A549 (cell line): ENCODE data around the gene CUX1. TPM values are rescaled to one million over a fixed set of nuclear protein-coding genes. Genes with fewer than 3 reads are reported as not detected.
A peak's percentile ranks its signal among the peaks of the same experiment; 100 is the strongest.

Experiments
- ATAC-seq, 2 experiments: fragments of 200-7000 bp in 1 of 2; fragments of >200 bp in 1 of 2; cut with Nextera tagmentation in 1 of 2; cut with Tn5 transposase in 1 of 2; 3 replicates each; pipeline versions ENCODE4 v1.8.0 to v1.9.1; 2018 to 2020; ENCODE audit warnings: mild to moderate bottlenecking in 1 of 2, moderate library complexity in 1 of 2
- CTCF ChIA-PET: fragments of 300-600 bp; sonication (Branson Sonifier 250); formaldehyde crosslinking; extraction: SDS; loops from one replicate; lab custom pipeline; 2021; ENCODE audit warnings: antibody characterized with exemption, inconsistent platforms; lab: Yijun Ruan, JAX
- POLR2A ChIA-PET: fragments of 350-600 bp; formaldehyde crosslinking; extraction: SDS; loops from one replicate; lab custom pipeline; 2021; ENCODE audit warnings: antibody characterized with exemption, inconsistent platforms; lab: Yijun Ruan, JAX
- DNase-seq, 2 experiments: peaks; one replicate each; pipeline versions ENCODE4 v3.0.0 to v3.0.0-alpha.2; 2011 to 2016; ENCODE audit warnings: low read depth in 1 of 2, low spot score in 1 of 2
- FAIRE-seq: peaks from 2 replicates; lab custom pipeline; 2011; peaks lifted over from hg19 to GRCh38; lab: Jason Lieb, UNC
- H3K27ac ChIP-seq, 2 experiments: fragments of >200 bp; sonication (Bioruptor Twin); formaldehyde crosslinking; 3 replicates each; pipeline ENCODE4 v1.5.1; 2016 to 2017
- H3K4me1 ChIP-seq: fragments of >200 bp; sonication (Bioruptor Twin); formaldehyde crosslinking; 3 replicates; pipeline ENCODE4 v1.6.1; 2016
- H3K4me2 ChIP-seq: fragments of >200 bp; sonication (Bioruptor Twin); formaldehyde crosslinking; 3 replicates; pipeline ENCODE4 v1.6.1; 2016
- H3K4me3 ChIP-seq: fragments of >200 bp; sonication (Bioruptor Twin); formaldehyde crosslinking; 3 replicates; pipeline ENCODE4 v1.5.1; 2016
- H3K9me3 ChIP-seq: fragments of >200 bp; sonication (Bioruptor Twin); formaldehyde crosslinking; 3 replicates; pipeline ENCODE4 v1.6.1; 2016
- BCL3 ChIP-seq: fragments of >200 bp; sonication (Bioruptor Twin); formaldehyde crosslinking; IDR thresholded peaks from 3 replicates; pipeline ENCODE4 v1.6.1; 2016
- CBX2 ChIP-seq: fragments of 200-600 bp; sonication (generic); IDR thresholded peaks from 2 replicates; pipeline ENCODE4 v1.6.1; 2016; ENCODE audit warnings: low read depth, mild to moderate bottlenecking, borderline replicate concordance
- CEBPB ChIP-seq, 2 experiments: fragments of >200 bp in 1 of 2; sonication (Bioruptor Twin) in 1 of 2; formaldehyde crosslinking in 1 of 2; IDR thresholded peaks; 2 replicates each; pipeline ENCODE4 v1.6.1; 2012 to 2016
- CHD4 ChIP-seq: fragments of 200-600 bp; sonication (generic); IDR thresholded peaks from 2 replicates; pipeline ENCODE4 v1.6.1; 2016; ENCODE audit warnings: antibody characterized with exemption, mild to moderate bottlenecking, borderline replicate concordance
- EHMT2 ChIP-seq: fragments of 200-600 bp; sonication (generic); IDR thresholded peaks from 2 replicates; pipeline ENCODE4 v1.6.1; 2016; ENCODE audit warnings: antibody characterized with exemption, low read depth, mild to moderate bottlenecking, moderate library complexity
- ESRRA ChIP-seq: fragments of 150-350 bp; IDR thresholded peaks from 2 replicates; pipeline ENCODE4 v1.6.1; 2014; ENCODE audit warnings: mild to moderate bottlenecking, low read length, borderline replicate concordance
- FOXS1 ChIP-seq: fragments of 250-450 bp; sonication (Bioruptor Pico); IDR thresholded peaks from 2 replicates; pipeline ENCODE4 v1.5.0; 2020; ENCODE audit warnings: mild to moderate bottlenecking, moderate library complexity
- HDAC2 ChIP-seq: fragments of 200-600 bp; sonication (generic); IDR thresholded peaks from 2 replicates; pipeline ENCODE4 v1.6.1; 2016
- HEYL ChIP-seq: fragments of 250-450 bp; sonication (Bioruptor Pico); IDR thresholded peaks from 2 replicates; pipeline ENCODE4 v1.8.0; 2021; ENCODE audit warnings: mild to moderate bottlenecking, moderate library complexity
- HOXA7 ChIP-seq: fragments of 250-450 bp; sonication (Bioruptor Pico); IDR thresholded peaks from 2 replicates; pipeline ENCODE4 v1.5.0; 2020; ENCODE audit warnings: mild to moderate bottlenecking, moderate library complexity
- HOXB13 ChIP-seq: fragments of 250-450 bp; sonication (Bioruptor Pico); IDR thresholded peaks from 2 replicates; pipeline ENCODE4 v1.5.0; 2020; ENCODE audit warnings: low read depth, mild to moderate bottlenecking, moderate library complexity
- KDM1A ChIP-seq: fragments of 200-600 bp; sonication (generic); IDR thresholded peaks from 2 replicates; pipeline ENCODE4 v1.6.1; 2016; ENCODE audit warnings: low read depth, mild to moderate bottlenecking
- MAFK ChIP-seq: fragments of 450-650 bp; IDR thresholded peaks from 2 replicates; pipeline ENCODE4 v1.6.1; 2014; ENCODE audit not compliant: partially characterized antibody
- MAX ChIP-seq: IDR thresholded peaks from 2 replicates; pipeline ENCODE4 v1.6.1; 2012
- MYC ChIP-seq: IDR thresholded peaks from 2 replicates; pipeline ENCODE4 v1.6.1; 2012; ENCODE audit warnings: mild to moderate bottlenecking, inconsistent platforms, low read length, improper control_type of control experiment, borderline replicate concordance
- NFE2L2 ChIP-seq: fragments of 150-350 bp; conservative IDR thresholded peaks from 2 replicates; pipeline ENCODE4 v1.6.1; 2014; ENCODE audit warnings: low read length
- RCOR1 ChIP-seq: fragments of 150-350 bp; IDR thresholded peaks from 2 replicates; pipeline ENCODE4 v1.6.1; 2014; ENCODE audit warnings: antibody characterized with exemption, low read length, low read depth
- TFCP2L1 ChIP-seq: fragments of 250-450 bp; sonication (Bioruptor Pico); IDR thresholded peaks from 2 replicates; pipeline ENCODE4 v1.5.0; 2021; ENCODE audit warnings: mild to moderate bottlenecking
- TP53 ChIP-seq: fragments of 250-450 bp; sonication (Bioruptor Pico); IDR thresholded peaks from 2 replicates; pipeline ENCODE4 v1.5.0; 2021; ENCODE audit warnings: mild to moderate bottlenecking, moderate library complexity
- WGBS: methylation state at CpG from one replicate; pipeline ENCODE4 v1.1.6; 2017; ENCODE audit errors: missing lambda C conversion rate; 5-methylcytosine and 5-hydroxymethylcytosine counted together
- polyA plus RNA-seq, 4 experiments: library from polyadenylated mRNA; depleted of rRNA in 3 of 4; stranded (reverse); fragments of >200 nt; fragmentation: RNase III in 1 of 4; extraction: RNeasy Plus Mini Kit Qiagen cat#74134 plus additional on column Dnase treatment in 1 of 4; gene quantifications; 2 replicates in 3 of 4; 3 replicates in 1 of 4; pipeline ENCODE4 v1.2.3, GENCODE V29; 2011 to 2017
- TF ChIP-seq, protein P1 (sequence below): fragments of 450-650 bp; IDR thresholded peaks from 2 replicates; pipeline ENCODE4 v1.6.1; 2014; ENCODE audit warnings: antibody characterized with exemption
- TF ChIP-seq, protein P2 (sequence below): IDR thresholded peaks from 2 replicates; pipeline ENCODE4 v1.6.1; 2012
- TF ChIP-seq, protein P3 (sequence below): IDR thresholded peaks from 2 replicates; pipeline ENCODE4 v1.6.1; 2012; ENCODE audit warnings: low read depth, borderline replicate concordance

CUX1 gene
- polyA plus RNA-seq, 2 of the 4 experiments (the other 2 are of a cell fraction) = 32.7 to 33.4 TPM

GRCh38 chr7:101826081-101826835, 8.8 kb downstream of the CUX1 start:
- no peak; a peak in 1 of 6 replicates for ATAC-seq
- Histone ChIP-seq H3K4me2 (no peak overlapping the region), H3K27ac (0 out of 6 replicates have a peak overlapping the region, but pooled peaks of 1 of the 2 experiments have one; percentile 0), H3K9me3 (no peaks in the 10 kb centered on the region), H3K4me1 (peaks cover 23% of the 10 kb centered on the region; the same call in 2 of the 3 replicates), H3K4me3 (no peak overlapping the region)
- 88% methylated on average over 15 of the region's 15 CpGs for WGBS
- DNase-seq = no peak
- no peak for TF ChIP-seq FOXS1 (CRISPR knock-in tag)
- no peak for TF ChIP-seq RCOR1
- TF ChIP-seq HEYL (CRISPR knock-in tag) = no peak
- TF ChIP-seq, protein P1, sequence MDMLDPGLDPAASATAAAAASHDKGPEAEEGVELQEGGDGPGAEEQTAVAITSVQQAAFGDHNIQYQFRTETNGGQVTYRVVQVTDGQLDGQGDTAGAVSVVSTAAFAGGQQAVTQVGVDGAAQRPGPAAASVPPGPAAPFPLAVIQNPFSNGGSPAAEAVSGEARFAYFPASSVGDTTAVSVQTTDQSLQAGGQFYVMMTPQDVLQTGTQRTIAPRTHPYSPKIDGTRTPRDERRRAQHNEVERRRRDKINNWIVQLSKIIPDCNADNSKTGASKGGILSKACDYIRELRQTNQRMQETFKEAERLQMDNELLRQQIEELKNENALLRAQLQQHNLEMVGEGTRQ = no peak
- TF ChIP-seq CEBPB (IDR thresholded peaks at IDR 0.05) = no peak
- no peak for TF ChIP-seq MAFK
- no peak for TF ChIP-seq MYC
- no peak for TF ChIP-seq TP53 (CRISPR knock-in tag)
- FAIRE-seq = no peak
- CTCF ChIA-PET = interaction anchor here (0.6 to 2.4 kb wide), 7 partner anchors 9 to 446 kb away, joined by 3 to 10 read pairs (median 3); partner anchors contain the start of gene CUX1
- POLR2A ChIA-PET = no interaction called here

DNA sequence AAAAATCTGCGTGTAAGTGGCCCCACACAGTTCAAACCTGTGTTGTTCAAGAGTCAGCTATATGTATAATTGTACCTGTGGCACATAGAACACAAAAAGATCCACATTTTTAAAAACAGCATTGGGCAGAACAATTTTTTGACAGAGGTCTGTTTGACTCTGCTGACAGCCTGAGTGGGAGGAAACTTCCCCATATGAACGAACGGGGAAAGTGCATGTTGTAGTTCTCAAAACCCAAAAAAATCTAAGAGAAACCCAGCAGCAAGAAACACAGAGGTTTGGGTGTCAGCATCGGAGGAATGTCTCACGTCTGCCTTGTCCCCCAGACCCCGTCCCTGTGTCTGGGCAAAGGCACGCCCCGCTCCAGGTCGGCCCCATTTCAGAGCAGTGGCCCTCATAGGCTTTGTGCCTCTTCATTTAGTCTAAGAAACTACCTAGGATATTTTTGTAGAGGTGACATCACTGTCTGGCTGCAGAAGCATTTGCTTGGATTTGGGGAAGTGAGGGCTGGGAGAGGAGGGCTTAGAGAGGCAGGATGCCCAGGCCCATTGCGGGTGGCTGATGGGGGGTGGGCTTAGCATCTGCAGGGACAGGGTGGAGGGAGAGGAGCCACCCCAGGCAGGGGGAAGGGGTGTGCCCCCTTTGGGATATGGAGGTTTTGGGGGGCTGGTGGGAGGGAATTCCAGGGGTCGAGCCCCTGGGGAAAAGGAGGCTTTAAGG, 11.0 kb downstream of the CUX1 start:
- CTCF ChIA-PET = interaction anchor here (1.2 to 1.4 kb wide), 2 partner anchors 28 to 140 kb away, joined by 5 to 6 read pairs; no protein-coding TSS in a partner anchor

DNA sequence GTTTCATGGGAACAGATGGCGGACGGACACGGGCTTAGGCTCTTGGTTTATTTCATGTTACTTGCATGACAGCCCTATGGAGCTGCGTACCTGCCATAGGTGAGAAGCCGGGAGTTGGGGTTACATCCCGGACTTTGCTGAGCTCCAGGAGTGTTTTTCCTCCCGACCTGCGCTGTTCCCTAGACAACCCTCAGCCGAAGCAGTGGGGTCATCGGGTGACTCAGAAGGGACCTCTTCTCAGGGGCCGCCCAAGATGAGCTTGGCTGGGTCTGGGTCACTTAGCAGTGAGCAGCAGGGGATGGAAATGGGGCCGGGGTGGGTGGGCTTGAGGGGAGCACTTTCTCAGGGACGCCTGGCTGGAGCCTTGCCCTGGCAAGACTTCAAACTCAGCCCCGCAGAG, 11.9 kb downstream of the CUX1 start:
- Histone ChIP-seq H3K4me1 (peaks cover 15% of the 10 kb centered on the region; the same call in 1 of the 3 replicates), H3K4me2 (no peak overlapping the region), H3K27ac (no peak overlapping the region), H3K4me3 (no peak overlapping the region), H3K9me3 (no peaks in the 10 kb centered on the region)
- DNase-seq (no peak), ATAC-seq (no peak), FAIRE-seq (no peak)
- ChIA-PET CTCF (interaction anchor here (1.2 to 1.6 kb wide), 2 partner anchors 14 to 141 kb away, joined by 4 to 5 read pairs; no protein-coding TSS in a partner anchor), POLR2A (no interaction called here)
- 95% methylated on average over 13 of the region's 14 CpGs for WGBS
- TF ChIP-seq HEYL (CRISPR knock-in tag) = no peak

More for the DNA sequence above, 11.0 kb downstream of the CUX1 start:
- no peak for TF ChIP-seq KDM1A
- TF ChIP-seq HDAC2 = no peak
- no peak for TF ChIP-seq ESRRA
- no peak overlapping the region for H3K4me3 ChIP-seq
- no peak overlapping the region for H3K4me2 ChIP-seq
- H3K9me3 ChIP-seq = no peaks in the 10 kb centered on the region
- POLR2A ChIA-PET = no interaction called here
- ATAC-seq (no peak), FAIRE-seq (no peak), DNase-seq (no peak)
- peaks cover 18% of the 10 kb centered on the region; the same call in 2 of the 3 replicates for H3K4me1 ChIP-seq
- no peak overlapping the region for H3K27ac ChIP-seq
- WGBS = 87% methylated on average over 11 of the region's 11 CpGs

- TF ChIP-seq, protein P2, sequence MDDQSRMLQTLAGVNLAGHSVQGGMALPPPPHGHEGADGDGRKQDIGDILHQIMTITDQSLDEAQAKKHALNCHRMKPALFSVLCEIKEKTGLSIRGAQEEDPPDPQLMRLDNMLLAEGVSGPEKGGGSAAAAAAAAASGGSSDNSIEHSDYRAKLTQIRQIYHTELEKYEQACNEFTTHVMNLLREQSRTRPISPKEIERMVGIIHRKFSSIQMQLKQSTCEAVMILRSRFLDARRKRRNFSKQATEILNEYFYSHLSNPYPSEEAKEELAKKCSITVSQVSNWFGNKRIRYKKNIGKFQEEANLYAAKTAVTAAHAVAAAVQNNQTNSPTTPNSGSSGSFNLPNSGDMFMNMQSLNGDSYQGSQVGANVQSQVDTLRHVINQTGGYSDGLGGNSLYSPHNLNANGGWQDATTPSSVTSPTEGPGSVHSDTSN = no peak
- TF ChIP-seq KDM1A = no peak
- no peak for TF ChIP-seq TFCP2L1 (CRISPR knock-in tag)
- TF ChIP-seq, protein P3, sequence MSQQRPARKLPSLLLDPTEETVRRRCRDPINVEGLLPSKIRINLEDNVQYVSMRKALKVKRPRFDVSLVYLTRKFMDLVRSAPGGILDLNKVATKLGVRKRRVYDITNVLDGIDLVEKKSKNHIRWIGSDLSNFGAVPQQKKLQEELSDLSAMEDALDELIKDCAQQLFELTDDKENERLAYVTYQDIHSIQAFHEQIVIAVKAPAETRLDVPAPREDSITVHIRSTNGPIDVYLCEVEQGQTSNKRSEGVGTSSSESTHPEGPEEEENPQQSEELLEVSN = no peak
- TF ChIP-seq HOXB13 = no peak
- no peak for TF ChIP-seq CBX2
- TF ChIP-seq CHD4 = no peak
- no peak for TF ChIP-seq NFE2L2
- TF ChIP-seq ESRRA = no peak
- TF ChIP-seq BCL3 = no peak
- TF ChIP-seq HEYL (CRISPR knock-in tag) = no peak
- TF ChIP-seq MAX = no peak
- TF ChIP-seq HOXA7 (CRISPR knock-in tag) = no peak
- TF ChIP-seq EHMT2 = no peak
- TF ChIP-seq TP53 (CRISPR knock-in tag) = no peak
- no peak for TF ChIP-seq MAFK
- TF ChIP-seq HDAC2 = no peak
- ATAC-seq (no peak), DNase-seq (no peak), FAIRE-seq (no peak)
- 94% methylated on average over 8 of the region's 8 CpGs for WGBS
- CTCF ChIA-PET = interaction anchor here (1.2 to 1.6 kb wide), 2 partner anchors 13 to 141 kb away, joined by 4 to 5 read pairs; no protein-coding TSS in a partner anchor
- POLR2A ChIA-PET = no interaction called here
- H3K4me3 ChIP-seq = no peak overlapping the region
- H3K4me2 ChIP-seq = no peak overlapping the region
- no peaks in the 10 kb centered on the region for H3K9me3 ChIP-seq
- peaks cover 15% of the 10 kb centered on the region; the same call in 1 of the 3 replicates for H3K4me1 ChIP-seq
- no peak overlapping the region; a peak in 1 of 6 replicates for H3K27ac ChIP-seq
These were observed 12.4 kb downstream of the CUX1 start for GRCh38 chr7:101829821-101830220.
